HepG2 (cell line): ENCODE measurements around the gene SLC9A4. TPM values are rescaled to one million over a fixed set of nuclear protein-coding genes. Genes with fewer than 3 reads are reported as not detected.
A peak's percentile ranks its signal among the peaks of the same experiment; 100 is the strongest.

Source experiments
- ATAC-seq: fragments of 200-7000 bp; cut with Tn5 transposase; 3 replicates; pipeline ENCODE4 v1.9.1; 2020; ENCODE audit warnings: mild to moderate bottlenecking, moderate library complexity
- BruUV-seq: library from RNA; stranded (reverse); fragments of 400-500 nt; replicated peaks from 2 replicates; lab custom pipeline; 2021; lab: Mats Ljungman, UMichigan
- CTCF ChIA-PET: fragments of 300-600 bp; formaldehyde crosslinking; extraction: SDS; loops from one replicate; lab custom pipeline; 2021; ENCODE audit warnings: low total read pairs, inconsistent platforms, low intra/inter-chr PET ratio; lab: Yijun Ruan, JAX
- POLR2A ChIA-PET: fragments of 350-600 bp; sonication (Branson Sonifier 250); formaldehyde crosslinking; loops from one replicate; lab custom pipeline; 2020; ENCODE audit warnings: antibody characterized with exemption, inconsistent platforms; lab: Yijun Ruan, JAX
- DNase-seq: peaks from one replicate; pipeline ENCODE4 v3.0.0-alpha.2; 2015; ENCODE audit warnings: low spot score
- FAIRE-seq: peaks from 3 replicates; lab custom pipeline; 2011; peaks lifted over from hg19 to GRCh38; lab: Jason Lieb, UNC
- H2AFZ ChIP-seq: one replicate; pipeline ENCODE4 v1.6.1; 2011; ENCODE audit warnings: low read length, inconsistent platforms
- H3K27ac ChIP-seq: fragments of 300-600 bp; 3 replicates; pipeline ENCODE4 v1.8.0; 2011; ENCODE audit warnings: mixed run types, mild to moderate bottlenecking, mixed read lengths, low read length, inconsistent platforms; ENCODE audit not compliant: insufficient read depth; ENCODE audit errors: extremely low read length
- H3K27me3 ChIP-seq, 2 experiments: fragments of 200-600 bp in 1 of 2; 2 replicates in 1 of 2; 3 replicates in 1 of 2; pipeline versions ENCODE4 v1.6.0 to v1.8.0; 2011; ENCODE audit warnings: low read length in 2 of 2, mild to moderate bottlenecking in 2 of 2, moderate library complexity in 2 of 2, inconsistent platforms in 1 of 2; ENCODE audit not compliant: insufficient read depth in 2 of 2, control insufficient read depth in 1 of 2
- H3K36me3 ChIP-seq, 2 experiments: fragments of 200-600 bp in 1 of 2; replicated peaks in 1 of 2; 2 replicates in 1 of 2; 3 replicates in 1 of 2; pipeline versions ENCODE4 v1.5.1 to v1.8.0; 2011; ENCODE audit warnings: low read length in 2 of 2, inconsistent platforms in 1 of 2; ENCODE audit not compliant: insufficient read depth in 2 of 2, control insufficient read depth in 1 of 2
- H3K4me1 ChIP-seq: 2 replicates; pipeline ENCODE4 v1.5.1; 2012; ENCODE audit warnings: low read length, inconsistent platforms; ENCODE audit not compliant: insufficient read depth
- H3K4me2 ChIP-seq: 2 replicates; pipeline ENCODE4 v1.6.0; 2011; ENCODE audit warnings: low read depth, low read length, inconsistent platforms
- H3K4me3 ChIP-seq, 3 experiments: fragments of 200-600 bp in 1 of 3; sonication (generic), shearing (Covaris generic) in 1 of 3; replicated peaks in 1 of 3; 2 replicates each; pipeline ENCODE4 v1.5.1; 2011 to 2016; ENCODE audit warnings: low read length in 3 of 3, inconsistent platforms in 2 of 3, low read depth in 2 of 3, mild to moderate bottlenecking in 2 of 3, control low read depth in 1 of 3, mixed read lengths in 1 of 3; ENCODE audit not compliant: insufficient read depth in 1 of 3
- H3K79me2 ChIP-seq: one replicate; pipeline ENCODE4 v1.6.1; 2011; ENCODE audit warnings: low read length, inconsistent platforms; ENCODE audit not compliant: insufficient read depth
- H3K9ac ChIP-seq: 2 replicates; pipeline ENCODE4 v1.6.0; 2011; ENCODE audit warnings: mild to moderate bottlenecking, low read depth, low read length, inconsistent platforms; ENCODE audit not compliant: insufficient read depth
- H3K9me3 ChIP-seq: 2 replicates; pipeline ENCODE4 v1.5.1; 2012; ENCODE audit warnings: mild to moderate bottlenecking, low read length
- H4K20me1 ChIP-seq: 2 replicates; pipeline ENCODE4 v1.6.0; 2011; ENCODE audit warnings: inconsistent platforms, mild to moderate bottlenecking, low read length, moderate library complexity; ENCODE audit not compliant: insufficient read depth
- CREM ChIP-seq, 2 experiments: sonication (generic) in 1 of 2; formaldehyde crosslinking in 1 of 2; IDR thresholded peaks; 2 replicates each; pipeline versions ENCODE4 v1.4.0 to v1.6.1; 2016 to 2020; ENCODE audit warnings: antibody characterized with exemption in 1 of 2, mild to moderate bottlenecking in 1 of 2, missing genetic modification reagents in 1 of 2
- FOSL1 ChIP-seq: sonication (generic); formaldehyde crosslinking; IDR thresholded peaks from 2 replicates; pipeline ENCODE4 v1.9.0; 2021; ENCODE audit warnings: missing genetic modification reagents, borderline replicate concordance
- FOSL2 ChIP-seq: sonication (generic); formaldehyde crosslinking; IDR thresholded peaks from 2 replicates; pipeline ENCODE4 v1.4.0; 2020; ENCODE audit warnings: missing genetic modification reagents
- JUNB ChIP-seq: sonication (generic); formaldehyde crosslinking; IDR thresholded peaks from 2 replicates; pipeline ENCODE4 v1.8.0; 2022; ENCODE audit warnings: missing genetic modification reagents, mild to moderate bottlenecking, borderline replicate concordance
- SOX13 ChIP-seq, 3 experiments: fragments of 450-650 bp in 1 of 3; sonication (generic) in 1 of 3; formaldehyde crosslinking in 1 of 3; IDR thresholded peaks in 2 of 3; conservative IDR thresholded peaks in 1 of 3; 2 replicates each; pipeline versions ENCODE4 v1.5.0 to v1.6.1; 2016 to 2020; ENCODE audit warnings: antibody characterized with exemption in 1 of 3, mild to moderate bottlenecking in 1 of 3, missing compliant biosample characterization in 1 of 3, missing genetic modification reagents in 1 of 3, moderate library complexity in 1 of 3
- SOX5 ChIP-seq: IDR thresholded peaks from 2 replicates; pipeline ENCODE4 v1.6.1; 2016; ENCODE audit warnings: borderline replicate concordance
- SP1 ChIP-seq, 2 experiments: fragments of 450-650 bp in 1 of 2; sonication (generic) in 1 of 2; formaldehyde crosslinking in 1 of 2; IDR thresholded peaks; 2 replicates each; pipeline versions ENCODE4 v1.4.0 to v1.6.1; 2016 to 2020; ENCODE audit warnings: missing genetic modification reagents in 1 of 2
- TEAD3 ChIP-seq: optimal IDR thresholded peaks from 2 replicates; pipeline ENCODE3; 2016; ENCODE audit warnings: borderline replicate concordance
- ZNF644 ChIP-seq: IDR thresholded peaks from 2 replicates; pipeline ENCODE4 v1.6.1; 2016; ENCODE audit warnings: low read depth
- ZSCAN12 ChIP-seq: sonication (generic); formaldehyde crosslinking; IDR thresholded peaks from 2 replicates; pipeline ENCODE4 v1.9.0; 2021; ENCODE audit warnings: mild to moderate bottlenecking, missing genetic modification reagents
- WGBS: methylation state at CpG from one replicate; pipeline ENCODE4 v1.1.6; 2017; ENCODE audit warnings: low lambda C conversion rate; 5-methylcytosine and 5-hydroxymethylcytosine counted together
- in situ Hi-C: cut with HindIII; loops from 2 replicates; pipeline ENCODE4 v1.10.0; 2017; ENCODE audit warnings: low pct_unique_long_range_greater_than_20kb; ENCODE audit not compliant: extremely low pct_ligation_motif_present
- intact Hi-C: fragments of 100-400 bp; cut with micrococcal nuclease; formaldehyde crosslinking; loops from one replicate; pipeline ENCODE4 v1.10.0; 2022; ENCODE audit not compliant: unreplicated experiment
- polyA plus RNA-seq, 8 experiments: library from polyadenylated mRNA; depleted of rRNA in 3 of 8; stranded (reverse) in 7 of 8; unstranded in 1 of 8; fragments of >200 nt; fragmentation: Illumina TruSeq in 4 of 8; extraction: Trizol in 4 of 8; gene quantifications; 2 replicates each; pipeline versions ENCODE4 v1.2.1 to v1.2.3, GENCODE V29; 2011 to 2016; ENCODE audit warnings: low read depth in 4 of 8, missing spikeins in 1 of 8, mixed read lengths in 1 of 8; ENCODE audit not compliant: insufficient read depth in 1 of 8
- total RNA-seq, 5 experiments: library from RNA; depleted of rRNA; stranded (reverse); fragments of >200 nt; fragmentation: Illumina TruSeq; extraction: Trizol; gene quantifications; 2 replicates each; pipeline ENCODE4 v1.2.3, GENCODE V29; 2016; ENCODE audit warnings: low read depth in 1 of 5

The SLC9A4 gene
- total and polyA plus RNA-seq, 2 of the 13 experiments (the other 11 are each of a cell fraction or from before 2014, with no cell fraction given) = not detected

DNA sequence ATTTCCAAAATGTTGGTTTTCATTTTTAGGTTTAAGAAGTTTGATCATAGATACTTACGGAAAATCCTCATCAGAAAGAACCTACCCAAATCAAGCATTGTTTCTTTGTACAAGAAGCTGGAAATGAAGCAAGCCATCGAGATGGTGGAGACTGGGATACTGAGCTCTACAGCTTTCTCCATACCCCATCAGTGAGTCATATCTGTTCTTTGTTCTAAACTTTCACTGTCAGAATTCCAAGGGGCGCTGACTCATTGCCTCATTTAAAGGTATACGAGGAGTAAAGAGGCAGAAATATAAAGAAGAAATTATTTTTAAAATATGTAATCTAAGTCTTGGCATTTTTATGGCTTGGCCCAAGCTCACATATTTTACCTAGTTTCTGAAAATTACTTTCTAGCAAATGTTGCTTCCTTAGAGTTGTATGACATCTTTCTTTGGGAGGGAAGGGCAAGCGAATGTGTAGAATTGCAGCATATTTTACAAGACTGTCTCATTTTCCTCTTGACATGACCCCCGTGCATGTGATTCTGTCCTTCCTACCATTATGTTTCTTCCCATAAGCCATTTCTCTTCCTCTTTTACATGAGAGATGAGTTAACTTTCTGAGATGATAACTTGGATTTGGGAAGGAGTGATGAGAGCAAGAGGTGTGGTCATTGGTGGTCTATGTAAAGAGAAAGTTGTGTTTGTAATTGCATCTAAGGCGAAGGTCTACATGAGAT lies 41.2 kb downstream of the SLC9A4 start:
- in situ Hi-C loops (no loop called here), intact Hi-C loops (no loop called here)
- no peak overlapping the region for H3K4me2 ChIP-seq
- H3K9ac ChIP-seq = no peak overlapping the region
- H3K4me3 ChIP-seq = no peak overlapping the region
- H3K4me1 ChIP-seq = no peaks in the 10 kb centered on the region
- peak; percentile 68 for DNase-seq
- TF ChIP-seq SP1 (IDR thresholded peaks at IDR 0.05) (no peak), SP1 (CRISPR knock-in tag; IDR thresholded peaks at IDR 0.05) (no peak), SOX5 (peak; percentile 36; the same call in 1 of the 2 replicates), ZNF644 (CRISPR knock-in tag) (no peak), ZSCAN12 (CRISPR knock-in tag) (no peak), CREM (IDR thresholded peaks at IDR 0.05) (no peak), CREM (CRISPR knock-in tag; IDR thresholded peaks at IDR 0.05) (no peak), TEAD3 (CRISPR knock-in tag) (peak; percentile 31), SOX13 (IDR thresholded peaks at IDR 0.05) (no peak), SOX13 (CRISPR knock-in tag; conservative IDR thresholded peaks at IDR 0.05 in 1 of 2, IDR thresholded peaks at IDR 0.05 in 1 of 2) (peak in 1 of 2 experiments; percentile 29; a peak in 1 of 4 replicates), FOSL2 (peak; percentile 85), FOSL1 (CRISPR knock-in tag) (0 out of 2 replicates have a peak, but pooled peaks have one; percentile 49), JUNB (CRISPR knock-in tag) (no peak; the same call in 1 of the 2 replicates)
- no peaks in the 10 kb centered on the region for H3K79me2 ChIP-seq
- H3K36me3 ChIP-seq = no peaks in the 10 kb centered on the region
- H4K20me1 ChIP-seq = no peaks in the 10 kb centered on the region
- 19% methylated on average over 7 of the region's 7 CpGs for WGBS
- ChIA-PET CTCF (no interaction called here), POLR2A (no interaction called here)
- 0 out of 5 replicates have a peak, but pooled peaks cover 0 to 6% of the 10 kb centered on the region in 2 experiments for H3K27me3 ChIP-seq
- no peak overlapping the region for H3K27ac ChIP-seq
- FAIRE-seq = peak; percentile 52
- no peak overlapping the region for H2AFZ ChIP-seq
- ATAC-seq = peak; percentile 69
- no TSS peak for BruUV-seq
- no peaks in the 10 kb centered on the region for H3K9me3 ChIP-seq
